Measurements from ENCODE around the gene AR. TPM values are rescaled to one million over a fixed set of nuclear protein-coding genes. Genes with fewer than 3 reads are reported as not detected.

The AR gene
- total RNA-seq, 4 donors from 2014 or later: 4.3 to 10.4 (median 9.3) TPM

DNA sequence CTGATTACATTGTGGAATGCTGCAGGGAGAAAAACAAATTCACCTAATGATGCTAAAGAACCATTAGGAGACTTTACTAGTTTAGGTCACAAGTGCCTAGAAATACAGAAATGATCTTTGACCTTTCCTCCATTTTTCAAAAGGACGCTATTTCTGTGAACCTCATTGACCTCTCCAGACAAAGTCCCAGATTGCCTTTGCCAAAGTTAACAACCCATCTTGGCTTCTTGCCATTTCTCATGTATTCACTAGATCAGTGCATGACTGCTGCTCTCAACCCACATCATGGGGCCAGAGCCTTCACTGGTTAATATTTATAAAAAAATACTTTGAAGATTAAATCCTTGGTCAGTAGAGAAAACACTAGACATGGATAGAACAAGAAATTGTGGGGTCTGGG is 19.9 kb upstream of the AR start:
- no peak for DNase-seq (ENCODE audit: low spot score in 2 of 2)
- no peak for TF ChIP-seq POLR2A (IDR thresholded peaks at IDR 0.05)
- TF ChIP-seq, protein P1, sequence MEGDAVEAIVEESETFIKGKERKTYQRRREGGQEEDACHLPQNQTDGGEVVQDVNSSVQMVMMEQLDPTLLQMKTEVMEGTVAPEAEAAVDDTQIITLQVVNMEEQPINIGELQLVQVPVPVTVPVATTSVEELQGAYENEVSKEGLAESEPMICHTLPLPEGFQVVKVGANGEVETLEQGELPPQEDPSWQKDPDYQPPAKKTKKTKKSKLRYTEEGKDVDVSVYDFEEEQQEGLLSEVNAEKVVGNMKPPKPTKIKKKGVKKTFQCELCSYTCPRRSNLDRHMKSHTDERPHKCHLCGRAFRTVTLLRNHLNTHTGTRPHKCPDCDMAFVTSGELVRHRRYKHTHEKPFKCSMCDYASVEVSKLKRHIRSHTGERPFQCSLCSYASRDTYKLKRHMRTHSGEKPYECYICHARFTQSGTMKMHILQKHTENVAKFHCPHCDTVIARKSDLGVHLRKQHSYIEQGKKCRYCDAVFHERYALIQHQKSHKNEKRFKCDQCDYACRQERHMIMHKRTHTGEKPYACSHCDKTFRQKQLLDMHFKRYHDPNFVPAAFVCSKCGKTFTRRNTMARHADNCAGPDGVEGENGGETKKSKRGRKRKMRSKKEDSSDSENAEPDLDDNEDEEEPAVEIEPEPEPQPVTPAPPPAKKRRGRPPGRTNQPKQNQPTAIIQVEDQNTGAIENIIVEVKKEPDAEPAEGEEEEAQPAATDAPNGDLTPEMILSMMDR (IDR thresholded peaks at IDR 0.05): no peak
- WGBS, 2 donors: 42 to 53% methylated on average over 1 of the region's 1 CpG
- intact Hi-C loops (cut with DNase I; ENCODE audit: low total_unique reads): no loop called here
- H3K4me3 ChIP-seq (ENCODE audit: low read depth, poor library complexity, severe bottlenecking): no peak overlapping the region

DNA sequence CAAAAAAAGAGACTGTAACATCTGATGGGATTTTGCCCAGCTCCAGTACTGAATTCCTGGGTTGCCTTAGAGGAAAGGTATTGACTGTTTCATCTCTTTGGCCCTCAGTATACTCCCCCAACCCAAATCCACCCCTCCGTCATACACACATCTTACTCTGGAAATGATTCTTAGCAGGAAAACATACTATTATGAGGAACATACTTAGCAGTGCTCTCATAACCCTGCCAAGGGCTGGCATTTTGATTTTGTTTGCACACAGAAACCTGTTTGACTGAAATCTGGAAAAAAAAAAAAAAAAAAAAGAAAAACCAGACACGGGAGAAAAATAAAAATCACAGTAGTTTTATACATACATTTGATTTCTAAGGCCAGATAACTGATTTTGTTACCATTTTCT is 19.4 kb upstream of the AR start:
- TF ChIP-seq POLR2A (IDR thresholded peaks at IDR 0.05): no peak
- TF ChIP-seq, protein P1 (IDR thresholded peaks at IDR 0.05): no peak
- 49 to 51% methylated on average over 2 of the region's 2 CpGs for WGBS, 2 donors
- no peak for DNase-seq (ENCODE audit: low spot score in 2 of 2)
- H3K4me3 ChIP-seq (ENCODE audit: low read depth, poor library complexity, severe bottlenecking): no peak overlapping the region
- intact Hi-C loops (cut with DNase I; ENCODE audit: low total_unique reads): no loop called here

GRCh38 chrX:67524950-67525691 is 18.7 kb upstream of the AR start:
- intact Hi-C loops (cut with DNase I; ENCODE audit: low total_unique reads): no loop called here
- H3K4me3 ChIP-seq (ENCODE audit: low read depth, poor library complexity, severe bottlenecking): no peak overlapping the region
- WGBS, 2 donors: 50 to 79% methylated on average over 2 of the region's 2 CpGs
- no peak for DNase-seq (ENCODE audit: low spot score in 2 of 2)
- TF ChIP-seq POLR2A (IDR thresholded peaks at IDR 0.05): no peak
- TF ChIP-seq, protein P1 (IDR thresholded peaks at IDR 0.05): no peak

DNA sequence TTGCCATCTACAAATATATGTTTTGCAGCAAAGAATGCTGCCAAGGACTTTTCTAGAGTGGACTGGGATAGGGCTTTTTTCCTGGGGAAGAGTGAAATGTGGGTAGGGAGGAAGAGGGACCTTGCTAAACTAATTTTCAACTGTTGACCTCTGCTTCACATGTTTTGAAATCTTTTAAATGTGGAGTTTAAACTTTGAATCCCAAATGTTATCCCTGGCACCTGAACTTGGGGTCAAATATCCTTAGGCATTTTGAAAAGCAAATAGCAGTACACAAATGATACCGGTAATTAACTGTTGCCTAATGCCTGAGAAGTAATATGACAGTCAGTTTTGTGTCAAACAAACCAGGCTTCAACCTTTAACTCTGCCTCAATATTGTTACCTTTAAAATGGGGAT is 7.3 kb upstream of the AR start:
- intact Hi-C loops (cut with DNase I; ENCODE audit: low total_unique reads): no loop called here
- TF ChIP-seq POLR2A (IDR thresholded peaks at IDR 0.05): no peak
- TF ChIP-seq, protein P1 (IDR thresholded peaks at IDR 0.05): no peak
- WGBS, 2 donors: 83 to 91% methylated on average over 1 of the region's 1 CpG
- H3K4me3 ChIP-seq (ENCODE audit: low read depth, poor library complexity, severe bottlenecking): no peak overlapping the region
- no peak for DNase-seq (ENCODE audit: low spot score in 2 of 2)

DNA sequence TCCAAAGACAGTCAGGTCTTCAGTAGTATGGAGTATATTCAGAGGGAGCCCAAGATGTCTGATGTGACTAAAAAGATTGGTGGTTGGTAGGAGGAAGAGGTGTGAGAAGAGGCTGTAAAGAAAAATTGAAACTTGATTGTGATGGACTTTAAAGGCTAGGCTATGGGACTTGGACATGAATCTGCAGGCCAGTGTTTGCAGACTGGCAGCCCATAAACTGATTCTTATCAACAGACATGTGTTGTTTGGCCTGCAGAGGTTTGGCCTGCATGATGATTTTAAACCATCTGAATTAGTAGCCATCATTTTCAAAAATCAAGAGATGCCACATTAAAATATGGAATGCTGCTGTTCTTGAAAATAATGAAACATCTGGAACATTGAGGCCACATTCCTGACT is 5.4 kb upstream of the AR start:
- no peak for DNase-seq (ENCODE audit: low spot score in 2 of 2)
- TF ChIP-seq POLR2A (IDR thresholded peaks at IDR 0.05): no peak
- TF ChIP-seq, protein P1 (IDR thresholded peaks at IDR 0.05): no peak
- intact Hi-C loops (cut with DNase I; ENCODE audit: low total_unique reads): no loop called here
- H3K4me3 ChIP-seq (ENCODE audit: low read depth, poor library complexity, severe bottlenecking): no peak overlapping the region
